Right kidney (tissue), 1 donor: ENCODE results near the gene IL19.

ENCODE experiments used
- DNase-seq: peaks from one replicate; pipeline ENCODE4 v3.0.0-alpha.2; 2016

The IL19 gene

DNA sequence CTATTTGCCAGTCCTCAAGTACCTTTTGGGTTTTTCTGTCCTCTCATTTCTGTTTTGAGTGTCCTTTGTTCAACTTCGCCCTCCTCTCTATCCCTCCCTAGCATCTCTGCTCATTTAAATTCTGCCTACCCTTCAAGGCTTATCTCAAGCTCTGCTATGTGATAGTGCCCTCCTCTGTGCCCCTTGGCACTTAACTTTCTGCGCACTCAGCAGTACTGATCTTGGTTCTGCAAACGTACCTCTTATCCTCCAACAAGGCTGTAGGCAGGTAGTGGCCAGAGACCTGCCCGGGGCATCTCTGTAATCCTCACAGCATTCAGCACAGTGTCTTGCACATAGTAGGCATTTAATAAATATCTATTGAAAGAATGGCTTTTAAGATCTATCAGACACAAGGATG, 89.6 kb downstream of the IL19 start:
- DNase-seq: no peak

DNA sequence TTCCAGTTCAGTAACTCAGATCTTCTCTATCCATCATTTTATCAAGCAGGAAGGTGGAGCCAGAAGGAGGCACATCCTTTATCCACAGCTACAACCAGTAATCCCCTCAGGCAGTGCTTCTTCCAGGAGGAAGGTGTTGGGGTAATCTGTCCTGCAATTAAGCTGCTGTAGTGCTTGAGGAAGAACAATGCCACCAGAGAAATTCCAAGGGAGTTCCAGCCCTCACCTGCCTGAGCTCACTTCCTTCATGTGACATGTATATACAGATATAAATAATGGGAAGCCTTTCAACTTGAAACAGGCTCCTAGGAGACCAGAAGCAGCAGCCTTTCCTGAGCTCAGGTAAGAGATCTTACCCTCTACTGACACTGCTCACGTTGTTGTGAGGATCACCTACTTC, 92.7 kb downstream of the IL19 start:
- no peak for DNase-seq

DNA sequence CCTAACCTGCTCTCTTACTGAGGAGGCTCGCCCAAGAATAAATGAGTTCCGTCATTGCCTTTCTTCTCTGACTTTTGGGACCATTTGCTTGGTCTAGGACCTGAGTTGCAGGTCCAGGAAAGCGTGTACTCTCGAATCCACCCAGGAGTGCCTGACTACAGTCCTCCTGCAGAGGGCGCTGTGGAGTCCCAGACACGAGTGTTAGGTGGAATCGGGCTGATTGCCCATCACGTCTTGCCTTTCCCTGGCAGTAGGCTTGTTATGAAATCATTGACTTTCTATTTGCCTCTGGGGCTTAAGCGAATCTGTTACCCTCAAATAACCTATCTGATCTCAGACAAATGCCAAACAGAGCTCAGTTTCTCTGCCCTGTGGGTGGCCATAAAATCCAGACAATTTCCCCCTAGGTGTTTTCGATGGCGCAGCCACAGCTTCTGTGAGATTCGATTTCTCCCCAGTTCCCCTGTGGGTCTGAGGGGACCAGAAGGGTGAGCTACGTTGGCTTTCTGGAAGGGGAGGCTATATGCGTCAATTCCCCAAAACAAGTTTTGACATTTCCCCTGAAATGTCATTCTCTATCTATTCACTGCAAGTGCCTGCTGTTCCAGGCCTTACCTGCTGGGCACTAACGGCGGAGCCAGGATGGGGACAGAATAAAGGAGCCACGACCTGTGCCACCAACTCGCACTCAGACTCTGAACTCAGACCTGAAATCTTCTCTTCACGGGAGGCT, 94.5 kb downstream of the IL19 start, which contains the start of gene IL20:
TSS of gene IL20 (plus strand) at position 685 of the 733 bp plus-strand sequence. CDS start 230 bp downstream, outside the sequence.
- DNase-seq: no peak

DNA sequence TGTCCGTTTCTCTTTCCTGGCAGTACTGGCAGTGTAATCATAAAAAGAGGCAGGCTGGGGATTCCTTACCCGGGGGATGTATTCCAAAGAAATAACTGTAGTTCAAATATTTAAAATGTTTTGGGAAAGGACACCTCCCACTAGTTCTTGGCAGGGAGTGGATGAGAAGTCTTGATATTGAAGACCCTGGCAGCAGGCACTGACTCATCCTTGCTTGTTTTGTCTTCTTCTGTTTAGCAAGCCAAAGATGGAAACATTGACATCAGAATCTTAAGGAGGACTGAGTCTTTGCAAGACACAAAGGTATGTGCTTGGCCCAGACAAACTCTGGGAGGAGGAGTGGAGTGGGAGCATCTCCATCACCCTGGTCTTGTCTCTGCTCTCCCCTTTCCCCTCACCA, 95.5 kb downstream of the IL19 start:
- no peak for DNase-seq

DNA sequence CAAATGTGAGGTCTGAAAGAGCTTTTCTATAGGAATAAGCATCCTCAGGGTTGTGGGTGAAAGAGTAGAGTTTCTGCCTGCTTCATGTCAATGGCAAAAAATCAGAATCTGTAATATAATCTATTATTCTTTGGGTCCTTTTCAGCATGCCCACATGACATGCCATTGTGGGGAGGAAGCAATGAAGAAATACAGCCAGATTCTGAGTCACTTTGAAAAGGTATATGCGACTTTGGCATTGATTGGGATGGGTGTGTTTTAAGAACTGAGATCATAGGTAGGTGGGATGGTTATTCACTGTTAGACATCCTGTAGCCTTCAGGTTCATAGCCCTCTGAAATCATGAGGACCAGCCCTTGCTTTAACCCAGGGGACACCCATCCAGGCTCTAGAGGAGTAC, 96.7 kb downstream of the IL19 start:
- DNase-seq: no peak

DNA sequence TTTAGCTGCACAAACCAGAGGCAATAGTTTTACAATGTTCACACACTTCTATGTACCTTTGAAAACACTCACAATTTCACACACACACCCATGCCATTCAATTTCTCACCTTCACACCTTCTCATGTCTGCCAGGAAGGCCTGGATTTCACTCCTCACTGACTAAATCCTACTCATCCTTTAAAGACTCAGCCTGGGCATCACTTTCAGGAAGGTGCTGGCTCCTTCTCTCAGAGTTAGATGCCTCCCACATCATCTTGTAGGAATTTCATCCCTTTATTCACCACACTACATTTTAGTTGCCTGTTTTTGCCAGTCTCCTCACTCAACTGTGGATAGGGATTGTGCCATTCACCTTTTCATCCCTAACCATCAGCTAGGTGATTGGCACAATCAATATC, 97.1 kb downstream of the IL19 start:
- no peak for DNase-seq

DNA sequence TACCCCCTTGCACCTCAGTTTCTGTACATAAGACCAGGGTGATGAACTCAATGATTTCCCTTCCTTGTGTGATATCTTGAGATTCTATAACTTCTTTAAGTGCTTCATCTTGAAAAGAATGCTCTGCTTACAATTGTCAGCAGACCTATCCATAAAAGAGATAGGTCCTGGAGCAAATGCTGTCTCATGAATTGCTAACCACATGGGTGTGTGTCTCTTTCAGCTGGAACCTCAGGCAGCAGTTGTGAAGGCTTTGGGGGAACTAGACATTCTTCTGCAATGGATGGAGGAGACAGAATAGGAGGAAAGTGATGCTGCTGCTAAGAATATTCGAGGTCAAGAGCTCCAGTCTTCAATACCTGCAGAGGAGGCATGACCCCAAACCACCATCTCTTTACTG, 97.7 kb downstream of the IL19 start:
- DNase-seq: no peak

DNA sequence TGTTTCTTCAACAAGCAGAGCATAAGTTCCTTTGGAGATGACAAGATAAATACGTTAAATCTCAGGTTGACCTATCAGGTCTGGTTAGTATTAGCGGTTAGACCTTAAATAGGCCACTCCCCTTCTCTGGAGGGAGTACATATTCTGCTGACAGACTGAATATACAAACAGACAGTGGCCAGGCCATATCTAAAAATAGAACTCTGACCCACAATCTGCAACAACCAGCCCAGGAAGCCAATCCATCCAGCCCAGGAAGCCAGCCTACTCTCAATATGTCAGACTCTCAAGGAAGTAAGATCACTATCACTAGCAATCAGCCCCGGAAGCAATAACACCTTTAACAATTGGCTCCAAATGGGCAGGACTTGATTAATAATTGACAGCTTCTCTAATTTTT, 101.6 kb downstream of the IL19 start:
- DNase-seq: no peak

DNA sequence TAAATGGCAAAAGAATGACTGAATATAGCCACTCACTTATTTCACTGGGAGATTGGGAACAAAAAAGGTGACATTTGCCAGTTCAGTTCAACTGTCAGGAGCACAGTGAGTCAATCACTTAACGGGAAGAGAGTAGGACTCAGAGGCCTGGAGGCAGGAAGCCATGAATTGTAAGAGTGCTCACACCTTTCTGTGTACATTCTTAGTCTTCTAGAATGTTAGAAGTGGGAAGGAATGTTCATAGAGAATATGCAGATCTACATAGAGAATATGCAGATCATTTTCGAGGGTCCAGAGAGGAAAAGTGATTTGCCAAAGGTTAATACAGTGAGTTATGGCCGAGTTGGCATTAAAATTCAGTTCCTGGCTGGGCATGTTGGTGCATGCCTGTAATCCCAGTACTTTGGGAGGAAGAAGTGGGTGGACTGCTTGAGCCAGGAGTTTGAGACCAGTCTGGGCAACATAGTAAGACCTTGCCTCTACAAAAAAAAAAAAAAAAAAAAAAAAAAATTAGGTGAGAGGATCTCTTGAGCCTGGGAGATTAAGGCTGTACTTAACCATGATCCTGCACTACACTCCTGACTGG, 103.1 kb downstream of the IL19 start:
- no peak for DNase-seq

DNA sequence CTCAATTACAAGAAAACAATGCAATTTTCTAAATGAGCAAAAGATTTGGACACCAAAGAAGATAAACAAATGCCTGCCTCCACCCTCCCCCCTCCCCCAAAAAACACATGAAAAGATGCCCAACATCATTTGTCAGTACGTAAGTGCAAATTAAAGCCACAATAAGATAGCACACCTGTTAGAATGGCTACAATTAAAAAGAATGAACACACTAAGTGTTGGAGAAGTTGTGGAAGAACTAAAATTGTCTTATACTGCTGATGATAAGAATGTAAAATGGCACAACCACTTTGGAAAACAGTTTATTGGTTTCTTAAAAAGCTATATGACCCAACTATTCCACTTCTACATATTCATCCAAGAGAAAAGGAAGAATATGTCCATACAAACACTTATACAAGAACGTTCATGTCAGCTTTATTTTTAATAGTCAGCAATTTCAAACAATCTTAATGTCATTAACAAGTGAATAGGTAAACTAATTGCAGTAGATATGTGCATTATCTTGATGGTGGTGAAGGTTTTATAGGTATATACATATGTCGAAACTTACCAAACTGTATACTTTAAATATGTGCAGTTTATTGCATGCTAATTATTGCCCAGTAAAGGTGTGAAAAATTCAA, 105.3 kb downstream of the IL19 start:
- no peak for DNase-seq

DNA sequence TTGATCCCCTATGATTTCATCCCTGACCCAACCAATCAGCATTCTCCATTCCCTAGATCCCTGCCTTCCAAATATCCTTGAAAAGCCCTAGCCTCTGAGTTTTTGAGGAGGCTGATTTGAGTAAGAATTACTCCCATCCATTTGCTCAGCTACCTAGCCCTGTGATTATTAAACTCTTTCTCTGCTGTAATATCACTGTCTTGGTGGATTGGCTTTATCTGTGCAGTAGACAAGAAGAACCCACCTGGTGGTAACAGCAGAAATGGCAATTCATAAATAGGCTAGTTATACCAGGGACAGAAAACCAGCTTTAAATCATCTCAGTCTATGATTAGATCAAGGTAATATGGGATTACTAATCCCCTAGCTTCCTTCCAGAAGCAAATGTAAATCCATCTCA, 107.9 kb downstream of the IL19 start:
- DNase-seq: no peak

DNA sequence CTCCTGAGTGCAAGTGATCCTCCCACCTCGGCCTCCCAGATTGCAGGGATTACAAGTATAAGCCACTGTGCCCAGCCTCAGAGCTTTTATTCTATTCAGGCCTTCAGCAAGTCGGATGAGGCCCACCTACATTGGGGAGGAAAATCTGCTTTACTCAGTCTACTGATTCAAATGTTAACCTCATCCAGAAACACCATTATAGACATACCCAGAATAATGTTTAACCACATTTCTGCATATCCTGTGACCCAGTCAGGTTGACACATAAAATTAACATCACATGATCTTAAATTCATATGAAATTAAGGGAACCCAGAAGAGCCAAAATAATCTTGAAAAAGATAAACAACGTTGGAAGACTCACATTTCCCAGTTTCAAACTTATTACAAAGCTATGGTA, 109.7 kb downstream of the IL19 start:
- DNase-seq: no peak

DNA sequence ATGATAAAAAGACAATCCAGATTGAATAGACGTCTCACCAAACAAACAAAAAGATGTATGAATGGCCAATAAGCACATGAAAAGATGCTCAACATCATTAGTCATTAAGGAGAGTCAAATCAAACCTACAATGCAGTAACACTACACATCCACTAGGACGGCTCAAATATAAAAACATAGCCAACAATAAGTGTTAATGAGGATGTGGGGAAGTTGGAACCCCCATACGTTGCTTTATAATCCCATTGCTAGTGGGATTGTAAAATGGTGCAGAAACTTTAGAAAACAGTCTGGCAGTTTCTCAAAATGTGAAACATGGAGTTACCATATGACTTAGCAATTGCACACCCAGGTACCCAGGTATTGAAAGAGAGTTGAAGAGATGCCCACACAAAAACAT, 112.0 kb downstream of the IL19 start:
- no peak for DNase-seq

DNA sequence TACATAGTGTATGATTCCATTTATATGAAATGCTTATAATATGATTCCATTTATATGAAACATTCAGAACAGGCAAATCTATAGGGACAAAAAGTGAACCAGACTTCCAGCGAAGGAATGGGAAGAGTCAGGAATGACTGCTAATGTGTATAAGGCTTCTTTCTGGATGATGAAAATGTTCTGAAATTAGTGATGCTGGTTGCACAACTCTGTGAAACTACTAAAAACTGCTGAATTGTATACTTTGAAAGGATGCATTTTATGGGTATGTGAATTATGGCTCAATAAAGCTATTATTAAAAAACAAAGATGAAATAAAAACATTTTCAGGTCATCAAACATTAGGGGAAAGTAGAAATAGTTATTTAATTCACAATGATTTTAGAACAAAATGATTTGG, 112.6 kb downstream of the IL19 start:
- no peak for DNase-seq

DNA sequence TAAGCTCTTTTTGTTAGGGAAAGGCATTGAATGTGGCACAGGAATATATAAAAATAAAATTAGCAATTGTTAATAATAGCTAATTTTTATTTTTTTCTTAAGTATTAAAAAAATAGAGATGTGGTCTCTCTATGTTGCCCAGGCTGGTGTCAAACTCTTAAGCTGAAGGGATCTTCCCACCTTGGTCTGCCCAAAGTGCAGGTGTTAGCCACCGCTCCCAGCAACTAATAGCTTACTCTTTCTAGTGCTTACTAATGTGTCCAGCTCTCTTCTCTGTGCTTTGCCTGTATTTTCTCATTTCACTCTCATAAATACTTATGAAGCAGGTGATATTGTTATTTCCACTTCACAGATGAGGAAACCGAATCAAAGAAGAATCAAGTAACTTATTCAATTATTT, 113.3 kb downstream of the IL19 start:
- DNase-seq: no peak

DNA sequence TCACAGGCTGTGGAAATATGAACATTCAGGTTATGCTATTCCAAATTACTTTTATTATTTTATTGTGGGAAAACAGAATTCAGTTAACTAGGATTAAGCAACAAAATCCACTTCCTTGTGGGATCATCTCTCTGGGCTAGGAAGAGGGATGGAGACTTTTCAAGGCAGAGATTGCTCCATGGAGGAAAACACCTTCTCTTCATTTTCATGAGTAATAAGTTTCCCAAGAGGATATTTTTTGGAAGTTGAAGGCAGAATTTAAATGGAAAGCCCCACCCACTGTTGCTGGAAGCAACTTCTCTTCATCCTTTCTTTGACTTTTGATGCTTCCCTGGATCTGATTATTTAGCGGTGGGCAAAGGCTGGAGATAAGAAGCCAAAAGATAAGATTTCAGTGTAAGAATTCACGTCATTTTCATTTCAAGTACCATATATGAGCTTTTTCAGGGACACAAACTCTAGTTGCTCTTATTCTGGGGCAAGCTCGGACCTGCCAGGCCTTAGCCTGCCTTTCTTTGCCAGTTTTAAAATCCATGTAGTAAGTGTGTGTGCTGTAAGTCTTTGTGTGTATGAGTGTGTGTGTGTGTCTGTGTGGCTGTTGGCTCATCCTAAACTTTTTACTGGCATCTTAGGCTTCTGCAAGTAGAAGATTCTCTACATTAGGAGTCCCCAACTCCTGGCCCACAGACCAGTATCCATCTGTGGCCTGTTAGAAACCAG, 114.9 kb downstream of the IL19 start:
- no peak for DNase-seq

DNA sequence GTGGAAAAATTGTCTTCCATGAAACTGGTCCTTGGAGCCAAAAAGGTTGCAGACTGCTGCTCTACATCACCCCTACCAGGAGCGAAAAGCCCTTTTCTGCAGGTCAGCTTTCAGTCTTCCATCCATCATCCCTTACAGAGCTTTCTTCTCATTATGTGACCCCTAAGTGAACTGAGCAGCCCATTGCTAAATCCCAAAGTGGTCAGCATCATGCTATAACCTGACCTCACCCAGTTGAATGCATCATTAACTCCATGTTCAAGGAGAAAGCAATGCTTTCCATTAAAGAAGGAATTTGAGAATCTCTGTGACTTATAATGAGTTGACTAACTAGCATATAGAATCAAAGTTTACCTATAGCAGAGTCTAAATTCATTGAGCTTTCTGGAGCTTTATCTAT, 116.3 kb downstream of the IL19 start:
- DNase-seq: no peak

DNA sequence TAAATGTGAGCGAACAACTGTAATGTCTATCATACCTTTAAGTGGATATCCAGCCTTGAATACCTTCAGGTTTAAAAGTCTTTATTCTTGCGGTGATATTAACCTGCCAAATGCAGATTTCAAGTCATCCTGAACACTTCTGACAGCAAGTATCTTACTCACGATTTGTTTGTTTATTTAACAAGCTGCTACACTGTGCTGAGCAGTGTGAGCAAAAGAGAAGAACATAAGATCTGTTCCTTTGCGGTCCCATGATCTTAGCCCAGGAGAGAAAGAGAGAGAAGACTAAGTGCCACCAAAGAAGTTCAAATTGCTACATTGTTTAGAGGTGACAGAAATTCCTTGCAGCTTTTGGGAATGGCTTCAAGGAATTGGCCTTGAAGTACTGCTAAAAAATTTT, 117.1 kb downstream of the IL19 start:
- no peak for DNase-seq

DNA sequence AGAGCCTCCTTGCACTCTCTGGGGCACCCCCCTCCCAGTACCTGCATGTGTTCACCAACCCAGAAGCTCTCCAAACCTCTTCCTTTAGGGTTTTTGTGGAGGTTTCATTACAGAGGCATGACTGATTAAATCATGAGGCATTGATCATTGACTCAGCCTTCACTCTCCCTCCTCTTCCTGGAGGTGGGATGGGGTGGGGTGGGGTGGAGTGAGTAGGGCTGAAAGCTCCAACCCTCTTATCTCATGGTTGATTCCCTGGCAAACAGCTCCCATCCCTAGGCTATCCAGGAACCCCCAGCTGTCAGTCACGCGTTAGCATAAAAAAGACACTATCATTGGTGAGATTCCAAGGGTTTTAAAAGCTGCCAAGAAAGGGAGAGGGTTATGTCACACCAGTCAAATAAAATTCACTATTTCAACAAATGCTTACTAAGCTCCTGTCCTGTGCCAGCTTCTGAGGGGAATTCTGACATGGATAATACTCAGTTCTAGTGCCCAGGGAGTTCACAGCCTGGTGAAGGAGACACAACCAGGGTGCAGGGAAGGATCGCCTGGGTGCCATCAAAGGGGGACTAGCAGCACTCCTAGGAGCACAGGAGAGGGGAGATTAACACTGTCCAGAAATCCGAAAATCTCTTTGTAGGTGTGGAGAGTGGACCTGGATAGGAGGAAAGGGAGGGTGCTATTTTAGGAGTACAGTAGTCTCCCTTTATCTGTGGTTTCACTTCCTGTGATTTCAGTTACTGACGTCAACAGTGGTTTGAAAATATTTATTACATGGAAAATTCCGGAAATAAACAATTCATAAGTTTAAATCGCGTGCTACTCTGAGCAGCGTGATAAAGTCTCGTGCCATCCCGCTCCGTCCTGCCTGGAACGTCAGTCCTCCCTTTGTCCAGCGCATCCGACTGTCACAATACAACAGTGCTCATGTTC, 119.8 kb downstream of the IL19 start:
- DNase-seq: no peak

DNA sequence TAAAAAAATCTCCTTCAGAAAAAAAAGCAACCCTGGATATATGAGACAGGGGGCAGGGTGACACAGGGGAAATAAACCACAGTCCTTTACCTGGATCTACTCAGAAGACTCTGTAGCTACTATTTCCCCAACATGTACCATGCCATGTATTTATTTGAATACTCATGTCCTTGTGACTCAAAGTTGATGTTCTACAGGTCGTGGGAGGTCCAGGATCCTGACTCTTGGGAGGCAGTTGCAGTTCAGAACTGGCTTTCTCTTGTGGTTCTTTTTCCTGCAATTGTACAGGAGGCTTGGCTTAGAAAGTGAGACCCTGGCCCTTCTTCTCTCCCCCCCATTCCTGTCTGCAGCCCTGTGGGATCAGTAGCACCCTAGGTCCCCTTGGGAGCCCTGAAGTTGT, 120.8 kb downstream of the IL19 start:
- DNase-seq: no peak
